WTC11 (cell line): Measurements from ENCODE around the gene FERMT3. TPM values are rescaled to one million over a fixed set of nuclear protein-coding genes. Genes with fewer than 3 reads are reported as not detected.

Experiments used
- ATAC-seq: fragments of 200-7000 bp; cut with Tn5 transposase; 2 replicates; pipeline ENCODE4 v1.10.0; 2021; ENCODE audit warnings: mild to moderate bottlenecking, moderate library complexity
- CTCF ChIA-PET: fragments of 300-600 bp; sonication (Branson Sonifier 250); formaldehyde crosslinking; loops from one replicate; lab custom pipeline; 2021; ENCODE audit warnings: antibody characterized with exemption; lab: Charles Lee
- POLR2A ChIA-PET: fragments of 350-600 bp; sonication (Branson Sonifier 250); formaldehyde crosslinking; loops from one replicate; lab custom pipeline; 2021; ENCODE audit warnings: antibody characterized with exemption; lab: Charles Lee
- DNase-seq: peaks from one replicate; pipeline ENCODE4 v3.0.0; 2021; ENCODE audit warnings: low spot score
- H3K27ac Mint-ChIP-seq: 2 replicates; pipeline ENCODE4 v1.8.0; 2021; ENCODE audit warnings: mixed read lengths
- H3K27me3 Mint-ChIP-seq: 2 replicates; pipeline ENCODE4 v1.8.0; 2021; ENCODE audit warnings: low read depth, mild to moderate bottlenecking, moderate library complexity, mixed read lengths
- H3K36me3 Mint-ChIP-seq: 2 replicates; pipeline ENCODE4 v1.8.0; 2021; ENCODE audit warnings: mixed read lengths
- H3K4me1 Mint-ChIP-seq: 2 replicates; pipeline ENCODE4 v1.8.0; 2022; ENCODE audit warnings: mixed read lengths
- H3K4me3 Mint-ChIP-seq: 2 replicates; pipeline ENCODE4 v1.8.0; 2021; ENCODE audit warnings: mild to moderate bottlenecking, moderate library complexity, mixed read lengths
- H3K9me3 Mint-ChIP-seq: 2 replicates; pipeline ENCODE4 v1.8.0; 2021; ENCODE audit warnings: mixed read lengths
- ELF4 ChIP-seq: sonication (generic); formaldehyde crosslinking; IDR thresholded peaks from 2 replicates; pipeline ENCODE4 v1.8.1; 2022; ENCODE audit warnings: low read depth, mild to moderate bottlenecking, moderate library complexity, missing genetic modification reagents
- ETV6 ChIP-seq: sonication (generic); formaldehyde crosslinking; IDR thresholded peaks from 2 replicates; pipeline ENCODE4 v1.8.1; 2022; ENCODE audit warnings: mild to moderate bottlenecking, missing genetic modification reagents
- FOXJ3 ChIP-seq: sonication (generic); formaldehyde crosslinking; IDR thresholded peaks from 2 replicates; pipeline ENCODE4 v1.9.0; 2021; ENCODE audit warnings: missing genetic modification reagents, mild to moderate bottlenecking, borderline replicate concordance
- FOXK1 ChIP-seq: sonication (generic); formaldehyde crosslinking; IDR thresholded peaks from 2 replicates; pipeline ENCODE4 v1.8.0; 2022; ENCODE audit warnings: mild to moderate bottlenecking, moderate library complexity, missing genetic modification reagents
- HMGA2 ChIP-seq: fragments of 250-450 bp; sonication (Bioruptor Pico); IDR thresholded peaks from 2 replicates; pipeline ENCODE4 v1.4.0; 2021; ENCODE audit warnings: mild to moderate bottlenecking, moderate library complexity
- JUN ChIP-seq: sonication (generic); formaldehyde crosslinking; IDR thresholded peaks from 2 replicates; pipeline ENCODE4 v1.8.0; 2023; ENCODE audit warnings: mild to moderate bottlenecking, missing genetic modification reagents
- MYBL2 ChIP-seq: sonication (generic); formaldehyde crosslinking; IDR thresholded peaks from 2 replicates; pipeline ENCODE4 v1.8.1; 2023; ENCODE audit warnings: mild to moderate bottlenecking, moderate library complexity, missing genetic modification reagents
- NFATC4 ChIP-seq: fragments of 250-450 bp; sonication (Bioruptor Pico); IDR thresholded peaks from 2 replicates; pipeline ENCODE4 v1.9.0; 2021; ENCODE audit warnings: mild to moderate bottlenecking
- NR1H2 ChIP-seq: sonication (generic); formaldehyde crosslinking; IDR thresholded peaks from 2 replicates; pipeline ENCODE4 v1.9.0; 2021; ENCODE audit warnings: mild to moderate bottlenecking, moderate library complexity, missing genetic modification reagents
- OVOL2 ChIP-seq: fragments of 250-450 bp; sonication (Bioruptor Pico); IDR thresholded peaks from 2 replicates; pipeline ENCODE4 v1.9.0; 2021; ENCODE audit warnings: mild to moderate bottlenecking, borderline replicate concordance
- PRRX2 ChIP-seq: fragments of 250-450 bp; sonication (Bioruptor Pico); IDR thresholded peaks from 2 replicates; pipeline ENCODE4 v1.8.0; 2021; ENCODE audit warnings: mild to moderate bottlenecking
- RELA ChIP-seq: sonication (generic); formaldehyde crosslinking; IDR thresholded peaks from 2 replicates; pipeline ENCODE4 v1.8.1; 2022; ENCODE audit warnings: missing genetic modification reagents, mild to moderate bottlenecking, borderline replicate concordance
- RORB ChIP-seq: fragments of 250-450 bp; sonication (Bioruptor Pico); IDR thresholded peaks from 2 replicates; pipeline ENCODE4 v1.9.0; 2021; ENCODE audit warnings: mild to moderate bottlenecking
- ZNF416 ChIP-seq: fragments of 250-450 bp; sonication (Bioruptor Pico); IDR thresholded peaks from 2 replicates; pipeline ENCODE4 v1.9.0; 2021; ENCODE audit warnings: mild to moderate bottlenecking, inconsistent platforms
- ZNF671 ChIP-seq: fragments of 250-450 bp; sonication (Bioruptor Pico); IDR thresholded peaks from 2 replicates; pipeline ENCODE4 v1.8.0; 2021; ENCODE audit warnings: mild to moderate bottlenecking
- total RNA-seq: library from RNA; stranded (reverse); gene quantifications from 3 replicates; pipeline ENCODE4 v1.2.3, GENCODE V29; 2021
- TF ChIP-seq, protein P1 (sequence below): sonication (generic); formaldehyde crosslinking; IDR thresholded peaks from 2 replicates; pipeline ENCODE4 v1.8.0; 2022; ENCODE audit warnings: mild to moderate bottlenecking, missing genetic modification reagents
- TF ChIP-seq, protein P2 (sequence below): fragments of 200-600 bp; IDR thresholded peaks from 2 replicates; pipeline ENCODE4 v1.8.0; 2022; ENCODE audit warnings: antibody characterized with exemption
- TF ChIP-seq, protein P3 (sequence below): fragments of 250-450 bp; sonication (Bioruptor Pico); IDR thresholded peaks from 2 replicates; pipeline ENCODE4 v1.9.0; 2021; ENCODE audit warnings: mild to moderate bottlenecking
- TF ChIP-seq, protein P4 (sequence below): sonication (generic); formaldehyde crosslinking; IDR thresholded peaks from 2 replicates; pipeline ENCODE4 v1.8.1; 2022; ENCODE audit warnings: mild to moderate bottlenecking, missing genetic modification reagents, moderate library complexity, borderline replicate concordance
- TF ChIP-seq, protein P5 (sequence below): sonication (generic); formaldehyde crosslinking; IDR thresholded peaks from 2 replicates; pipeline ENCODE4 v1.8.0; 2022; ENCODE audit warnings: mild to moderate bottlenecking, missing genetic modification reagents
- TF ChIP-seq, protein P6 (sequence below): sonication (generic); formaldehyde crosslinking; IDR thresholded peaks from 2 replicates; pipeline ENCODE4 v1.8.1; 2023; ENCODE audit warnings: mild to moderate bottlenecking, missing genetic modification reagents

Gene FERMT3
- total RNA-seq, 1 experiment from 2014 or later = 3.8 TPM

GRCh38 chr11:64235437-64236161, 29.1 kb downstream of the FERMT3 start (continued):
- TF ChIP-seq, protein P1, sequence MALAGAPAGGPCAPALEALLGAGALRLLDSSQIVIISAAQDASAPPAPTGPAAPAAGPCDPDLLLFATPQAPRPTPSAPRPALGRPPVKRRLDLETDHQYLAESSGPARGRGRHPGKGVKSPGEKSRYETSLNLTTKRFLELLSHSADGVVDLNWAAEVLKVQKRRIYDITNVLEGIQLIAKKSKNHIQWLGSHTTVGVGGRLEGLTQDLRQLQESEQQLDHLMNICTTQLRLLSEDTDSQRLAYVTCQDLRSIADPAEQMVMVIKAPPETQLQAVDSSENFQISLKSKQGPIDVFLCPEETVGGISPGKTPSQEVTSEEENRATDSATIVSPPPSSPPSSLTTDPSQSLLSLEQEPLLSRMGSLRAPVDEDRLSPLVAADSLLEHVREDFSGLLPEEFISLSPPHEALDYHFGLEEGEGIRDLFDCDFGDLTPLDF (CRISPR knock-in tag) = no peak
- TF ChIP-seq RORB (no peak), OVOL2 (CRISPR knock-in tag) (no peak)
- TF ChIP-seq, protein P2, sequence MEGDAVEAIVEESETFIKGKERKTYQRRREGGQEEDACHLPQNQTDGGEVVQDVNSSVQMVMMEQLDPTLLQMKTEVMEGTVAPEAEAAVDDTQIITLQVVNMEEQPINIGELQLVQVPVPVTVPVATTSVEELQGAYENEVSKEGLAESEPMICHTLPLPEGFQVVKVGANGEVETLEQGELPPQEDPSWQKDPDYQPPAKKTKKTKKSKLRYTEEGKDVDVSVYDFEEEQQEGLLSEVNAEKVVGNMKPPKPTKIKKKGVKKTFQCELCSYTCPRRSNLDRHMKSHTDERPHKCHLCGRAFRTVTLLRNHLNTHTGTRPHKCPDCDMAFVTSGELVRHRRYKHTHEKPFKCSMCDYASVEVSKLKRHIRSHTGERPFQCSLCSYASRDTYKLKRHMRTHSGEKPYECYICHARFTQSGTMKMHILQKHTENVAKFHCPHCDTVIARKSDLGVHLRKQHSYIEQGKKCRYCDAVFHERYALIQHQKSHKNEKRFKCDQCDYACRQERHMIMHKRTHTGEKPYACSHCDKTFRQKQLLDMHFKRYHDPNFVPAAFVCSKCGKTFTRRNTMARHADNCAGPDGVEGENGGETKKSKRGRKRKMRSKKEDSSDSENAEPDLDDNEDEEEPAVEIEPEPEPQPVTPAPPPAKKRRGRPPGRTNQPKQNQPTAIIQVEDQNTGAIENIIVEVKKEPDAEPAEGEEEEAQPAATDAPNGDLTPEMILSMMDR = no peak
- TF ChIP-seq, protein P3, sequence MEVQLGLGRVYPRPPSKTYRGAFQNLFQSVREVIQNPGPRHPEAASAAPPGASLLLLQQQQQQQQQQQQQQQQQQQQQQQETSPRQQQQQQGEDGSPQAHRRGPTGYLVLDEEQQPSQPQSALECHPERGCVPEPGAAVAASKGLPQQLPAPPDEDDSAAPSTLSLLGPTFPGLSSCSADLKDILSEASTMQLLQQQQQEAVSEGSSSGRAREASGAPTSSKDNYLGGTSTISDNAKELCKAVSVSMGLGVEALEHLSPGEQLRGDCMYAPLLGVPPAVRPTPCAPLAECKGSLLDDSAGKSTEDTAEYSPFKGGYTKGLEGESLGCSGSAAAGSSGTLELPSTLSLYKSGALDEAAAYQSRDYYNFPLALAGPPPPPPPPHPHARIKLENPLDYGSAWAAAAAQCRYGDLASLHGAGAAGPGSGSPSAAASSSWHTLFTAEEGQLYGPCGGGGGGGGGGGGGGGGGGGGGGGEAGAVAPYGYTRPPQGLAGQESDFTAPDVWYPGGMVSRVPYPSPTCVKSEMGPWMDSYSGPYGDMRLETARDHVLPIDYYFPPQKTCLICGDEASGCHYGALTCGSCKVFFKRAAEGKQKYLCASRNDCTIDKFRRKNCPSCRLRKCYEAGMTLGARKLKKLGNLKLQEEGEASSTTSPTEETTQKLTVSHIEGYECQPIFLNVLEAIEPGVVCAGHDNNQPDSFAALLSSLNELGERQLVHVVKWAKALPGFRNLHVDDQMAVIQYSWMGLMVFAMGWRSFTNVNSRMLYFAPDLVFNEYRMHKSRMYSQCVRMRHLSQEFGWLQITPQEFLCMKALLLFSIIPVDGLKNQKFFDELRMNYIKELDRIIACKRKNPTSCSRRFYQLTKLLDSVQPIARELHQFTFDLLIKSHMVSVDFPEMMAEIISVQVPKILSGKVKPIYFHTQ (CRISPR knock-in tag) = no peak
- TF ChIP-seq, all 79 proteins: peak for 0

DNA sequence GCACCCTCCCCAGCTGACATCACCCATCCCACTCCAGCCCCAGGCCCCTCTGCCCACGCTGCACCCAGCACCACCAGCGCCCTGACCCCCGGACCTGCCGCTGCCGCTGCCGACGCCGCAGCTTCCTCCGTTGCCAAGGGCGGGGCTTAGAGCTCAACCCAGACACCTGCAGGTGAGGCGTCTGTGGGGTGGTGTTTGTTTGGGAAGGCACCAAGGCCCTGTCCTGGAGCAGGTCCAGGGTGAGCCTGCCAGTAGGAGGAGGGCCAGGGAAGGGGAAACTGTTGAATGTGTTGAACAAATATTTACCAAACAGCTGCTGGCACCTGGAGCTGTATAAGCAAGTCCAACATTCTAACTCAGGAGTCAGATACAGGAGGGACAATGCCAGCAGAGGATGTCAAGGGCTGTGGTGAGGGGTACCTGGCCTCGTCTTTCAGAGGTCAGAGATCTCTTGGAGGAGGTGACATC, 31.0 kb downstream of the FERMT3 start:
- no peak overlapping the region for H3K27ac Mint-ChIP-seq
- no peaks in the 10 kb centered on the region for H3K9me3 Mint-ChIP-seq
- no peak for DNase-seq
- H3K4me1 Mint-ChIP-seq = peaks cover 24% of the 10 kb centered on the region
- H3K36me3 Mint-ChIP-seq = peaks cover 6% of the 10 kb centered on the region; the same call in 1 of the 2 replicates
- no peak overlapping the region for H3K4me3 Mint-ChIP-seq
- no peak for TF ChIP-seq JUN (CRISPR knock-in tag)
- TF ChIP-seq, protein P4, sequence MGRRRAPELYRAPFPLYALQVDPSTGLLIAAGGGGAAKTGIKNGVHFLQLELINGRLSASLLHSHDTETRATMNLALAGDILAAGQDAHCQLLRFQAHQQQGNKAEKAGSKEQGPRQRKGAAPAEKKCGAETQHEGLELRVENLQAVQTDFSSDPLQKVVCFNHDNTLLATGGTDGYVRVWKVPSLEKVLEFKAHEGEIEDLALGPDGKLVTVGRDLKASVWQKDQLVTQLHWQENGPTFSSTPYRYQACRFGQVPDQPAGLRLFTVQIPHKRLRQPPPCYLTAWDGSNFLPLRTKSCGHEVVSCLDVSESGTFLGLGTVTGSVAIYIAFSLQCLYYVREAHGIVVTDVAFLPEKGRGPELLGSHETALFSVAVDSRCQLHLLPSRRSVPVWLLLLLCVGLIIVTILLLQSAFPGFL (CRISPR knock-in tag) = 0 out of 2 replicates have a peak, but pooled peaks have one; percentile 26
- H3K27me3 Mint-ChIP-seq = peaks cover 9% of the 10 kb centered on the region
- CTCF ChIA-PET = interaction anchor here (1.0 to 5.4 kb wide), 3 partner anchors 13 to 104 kb away, joined by 3 to 35 read pairs (median 5); partner anchors contain the start of gene PLCB3
- POLR2A ChIA-PET = no interaction called here
- ATAC-seq = no peak

GRCh38 chr11:64238076-64238475, 31.6 kb downstream of the FERMT3 start:
- ChIA-PET CTCF (interaction anchor here (1.0 to 5.4 kb wide), 2 partner anchors 12 to 103 kb away, joined by 3 to 35 read pairs; partner anchors contain the start of gene PLCB3), POLR2A (no interaction called here)
- DNase-seq (no peak), ATAC-seq (no peak)
- Mint-ChIP-seq H3K9me3 (no peaks in the 10 kb centered on the region), H3K4me1 (peaks cover 28% of the 10 kb centered on the region), H3K27me3 (peaks cover 3% of the 10 kb centered on the region), H3K27ac (no peak overlapping the region), H3K4me3 (no peak overlapping the region), H3K36me3 (peaks cover 6% of the 10 kb centered on the region; the same call in 1 of the 2 replicates)
- TF ChIP-seq RORB (no peak), FOXJ3 (CRISPR knock-in tag) (no peak), ETV6 (CRISPR knock-in tag) (no peak), FOXK1 (CRISPR knock-in tag) (no peak), ELF4 (no peak), HMGA2 (no peak), ZNF416 (no peak), RELA (CRISPR knock-in tag) (no peak), MYBL2 (CRISPR knock-in tag) (no peak), PRRX2 (no peak), ZNF671 (CRISPR knock-in tag) (no peak), NFATC4 (no peak), NR1H2 (no peak), JUN (CRISPR knock-in tag) (no peak)
- TF ChIP-seq, protein P5, sequence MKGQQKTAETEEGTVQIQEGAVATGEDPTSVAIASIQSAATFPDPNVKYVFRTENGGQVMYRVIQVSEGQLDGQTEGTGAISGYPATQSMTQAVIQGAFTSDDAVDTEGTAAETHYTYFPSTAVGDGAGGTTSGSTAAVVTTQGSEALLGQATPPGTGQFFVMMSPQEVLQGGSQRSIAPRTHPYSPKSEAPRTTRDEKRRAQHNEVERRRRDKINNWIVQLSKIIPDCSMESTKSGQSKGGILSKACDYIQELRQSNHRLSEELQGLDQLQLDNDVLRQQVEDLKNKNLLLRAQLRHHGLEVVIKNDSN = no peak
- TF ChIP-seq, protein P6, sequence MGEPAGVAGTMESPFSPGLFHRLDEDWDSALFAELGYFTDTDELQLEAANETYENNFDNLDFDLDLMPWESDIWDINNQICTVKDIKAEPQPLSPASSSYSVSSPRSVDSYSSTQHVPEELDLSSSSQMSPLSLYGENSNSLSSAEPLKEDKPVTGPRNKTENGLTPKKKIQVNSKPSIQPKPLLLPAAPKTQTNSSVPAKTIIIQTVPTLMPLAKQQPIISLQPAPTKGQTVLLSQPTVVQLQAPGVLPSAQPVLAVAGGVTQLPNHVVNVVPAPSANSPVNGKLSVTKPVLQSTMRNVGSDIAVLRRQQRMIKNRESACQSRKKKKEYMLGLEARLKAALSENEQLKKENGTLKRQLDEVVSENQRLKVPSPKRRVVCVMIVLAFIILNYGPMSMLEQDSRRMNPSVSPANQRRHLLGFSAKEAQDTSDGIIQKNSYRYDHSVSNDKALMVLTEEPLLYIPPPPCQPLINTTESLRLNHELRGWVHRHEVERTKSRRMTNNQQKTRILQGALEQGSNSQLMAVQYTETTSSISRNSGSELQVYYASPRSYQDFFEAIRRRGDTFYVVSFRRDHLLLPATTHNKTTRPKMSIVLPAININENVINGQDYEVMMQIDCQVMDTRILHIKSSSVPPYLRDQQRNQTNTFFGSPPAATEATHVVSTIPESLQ (CRISPR knock-in tag) = no peak
